K562 (cell line): ENCODE measurements around the gene HMGXB3. TPM values are rescaled to one million over a fixed set of nuclear protein-coding genes. Genes with fewer than 3 reads are reported as not detected.

Experiments used
- ASH1L ChIP-seq: fragments of 450-650 bp; IDR thresholded peaks from 2 replicates; pipeline ENCODE4 v1.6.1; 2018; ENCODE audit warnings: borderline replicate concordance, mild to moderate bottlenecking, low read depth; ENCODE audit not compliant: partially characterized antibody
- CEBPZ ChIP-seq: fragments of 150-350 bp; IDR thresholded peaks from 2 replicates; pipeline ENCODE4 v1.6.1; 2014; ENCODE audit warnings: low read depth, mild to moderate bottlenecking, low read length, borderline replicate concordance
- DACH1 ChIP-seq: fragments of 450-650 bp; IDR thresholded peaks from 2 replicates; pipeline ENCODE4 v1.6.1; 2018; ENCODE audit not compliant: partially characterized antibody
- ETV6 ChIP-seq, 3 experiments: fragments of 150-350 bp in 1 of 3; sonication (generic) in 1 of 3; formaldehyde crosslinking in 1 of 3; IDR thresholded peaks; 2 replicates each; pipeline versions ENCODE4 v1.6.1 to v1.8.0; 2014 to 2022; ENCODE audit warnings: borderline replicate concordance in 2 of 3, low read depth in 2 of 3, antibody characterized with exemption in 1 of 3, low read length in 1 of 3, mild to moderate bottlenecking in 1 of 3, missing genetic modification reagents in 1 of 3
- FOSL1 ChIP-seq: fragments of 200-800 bp; sonication (Bioruptor generic); conservative IDR thresholded peaks from 2 replicates; pipeline ENCODE4 v1.6.1; 2016; ENCODE audit warnings: missing genetic modification characterization, missing compliant biosample characterization
- HIVEP1 ChIP-seq: fragments of 250-450 bp; sonication (Bioruptor Pico); IDR thresholded peaks from 2 replicates; pipeline ENCODE4 v1.4.0; 2020; ENCODE audit warnings: mild to moderate bottlenecking
- MBD2 ChIP-seq: sonication (generic); IDR thresholded peaks from 2 replicates; pipeline ENCODE4 v1.6.1; 2016; ENCODE audit warnings: low read depth, borderline replicate concordance
- MEF2D ChIP-seq: conservative IDR thresholded peaks from 2 replicates; pipeline ENCODE4 v1.6.1; 2016; ENCODE audit warnings: low read depth, missing genetic modification characterization, missing compliant biosample characterization
- NCOA2 ChIP-seq, 2 experiments: fragments of 450-650 bp; IDR thresholded peaks; 2 replicates each; pipeline ENCODE4 v1.6.1; 2018; ENCODE audit warnings: mild to moderate bottlenecking in 2 of 2, moderate library complexity in 1 of 2; ENCODE audit not compliant: partially characterized antibody in 2 of 2
- NELFE ChIP-seq: IDR thresholded peaks from 2 replicates; pipeline ENCODE4 v1.6.1; 2011; ENCODE audit warnings: mild to moderate bottlenecking; ENCODE audit not compliant: insufficient read depth, insufficient read length
- PHB2 ChIP-seq: fragments of 450-650 bp; IDR thresholded peaks from 2 replicates; pipeline ENCODE4 v1.6.1; 2017; ENCODE audit warnings: low read depth
- PURB ChIP-seq: sonication (generic); formaldehyde crosslinking; IDR thresholded peaks from 2 replicates; pipeline ENCODE4 v1.9.0; 2021; ENCODE audit warnings: low read depth, mild to moderate bottlenecking, missing genetic modification reagents
- ZKSCAN3 ChIP-seq: fragments of 250-450 bp; sonication (Bioruptor Pico); IDR thresholded peaks from 2 replicates; pipeline ENCODE4 v1.4.0; 2020
- ZNF124 ChIP-seq: sonication (generic); formaldehyde crosslinking; IDR thresholded peaks from 2 replicates; pipeline ENCODE4 v1.8.1; 2022; ENCODE audit warnings: missing genetic modification reagents
- ZNF274 ChIP-seq: IDR thresholded peaks from 2 replicates; pipeline ENCODE4 v1.6.1; 2011; ENCODE audit warnings: low read depth, mild to moderate bottlenecking, low read length, moderate library complexity, borderline replicate concordance
- ZNF766 ChIP-seq: fragments of 200-800 bp; sonication (Bioruptor generic); conservative IDR thresholded peaks from 2 replicates; pipeline ENCODE4 v1.6.1; 2016; ENCODE audit warnings: missing genetic modification characterization, missing compliant biosample characterization
- polyA plus RNA-seq, 8 experiments: library from polyadenylated mRNA; depleted of rRNA in 4 of 8; stranded (reverse) in 5 of 8; unstranded in 3 of 8; fragments of >200 nt; fragmentation: Nextera tagmentation in 2 of 8; fragmentation: Illumina TruSeq in 1 of 8; extraction: Ambion mirVana in 2 of 8; extraction: Trizol in 1 of 8; gene quantifications; 2 replicates each; pipeline versions ENCODE4 v1.2.1 to v1.2.3, GENCODE V29; 2011 to 2014; ENCODE audit warnings: inconsistent platforms in 1 of 8, missing spikeins in 1 of 8
- total RNA-seq, 7 experiments: library from RNA; depleted of rRNA in 6 of 7; stranded (reverse); fragments of >200 nt in 6 of 7; fragmentation: Illumina TruSeq in 2 of 7; extraction: Trizol in 2 of 7; gene quantifications; 2 replicates each; pipeline versions ENCODE4 v1.2.1 to v1.2.3, GENCODE V29; 2011 to 2021; ENCODE audit warnings: low replicate concordance in 1 of 7
- TF ChIP-seq, protein P1 (sequence below): fragments of 450-650 bp; IDR thresholded peaks from 2 replicates; pipeline ENCODE4 v1.6.1; 2016; ENCODE audit warnings: missing biosample characterization, missing genetic modification characterization
- TF ChIP-seq, protein P2 (sequence below): sonication (generic); formaldehyde crosslinking; IDR thresholded peaks from 2 replicates; pipeline ENCODE4 v1.8.1; 2023; ENCODE audit warnings: mild to moderate bottlenecking, missing genetic modification reagents

HMGXB3 gene
- total and polyA plus RNA-seq, 9 of the 15 experiments (the other 6 are each of a cell fraction or from before 2014, with no cell fraction given): 1.8 to 44.1 (median 32.2) TPM

- TF ChIP-seq ETV6 (IDR thresholded peaks at IDR 0.05; ENCODE audit: borderline replicate concordance in 1 of 2, low read depth in 2 of 2, low read length in 1 of 2) (no peak), ETV6 (CRISPR knock-in tag; IDR thresholded peaks at IDR 0.05; ENCODE audit: borderline replicate concordance) (no peak), MEF2D (no peak), PHB2 (no peak), HIVEP1 (CRISPR knock-in tag) (no peak), ZNF274 (no peak), ZNF766 (no peak), ZKSCAN3 (CRISPR knock-in tag) (no peak), ZNF124 (no peak), PURB (no peak), CEBPZ (0 out of 2 replicates have a peak, but pooled peaks have one; percentile 35), FOSL1 (tag) (no peak), NELFE (no peak), DACH1 (no peak), MBD2 (peak; percentile 95), ASH1L (peak; percentile 93), NCOA2 (IDR thresholded peaks at IDR 0.05; ENCODE audit: partially characterized antibody in 2 of 2) (no peak)
- TF ChIP-seq, protein P1, sequence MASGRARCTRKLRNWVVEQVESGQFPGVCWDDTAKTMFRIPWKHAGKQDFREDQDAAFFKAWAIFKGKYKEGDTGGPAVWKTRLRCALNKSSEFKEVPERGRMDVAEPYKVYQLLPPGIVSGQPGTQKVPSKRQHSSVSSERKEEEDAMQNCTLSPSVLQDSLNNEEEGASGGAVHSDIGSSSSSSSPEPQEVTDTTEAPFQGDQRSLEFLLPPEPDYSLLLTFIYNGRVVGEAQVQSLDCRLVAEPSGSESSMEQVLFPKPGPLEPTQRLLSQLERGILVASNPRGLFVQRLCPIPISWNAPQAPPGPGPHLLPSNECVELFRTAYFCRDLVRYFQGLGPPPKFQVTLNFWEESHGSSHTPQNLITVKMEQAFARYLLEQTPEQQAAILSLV: no peak
- TF ChIP-seq, protein P2, sequence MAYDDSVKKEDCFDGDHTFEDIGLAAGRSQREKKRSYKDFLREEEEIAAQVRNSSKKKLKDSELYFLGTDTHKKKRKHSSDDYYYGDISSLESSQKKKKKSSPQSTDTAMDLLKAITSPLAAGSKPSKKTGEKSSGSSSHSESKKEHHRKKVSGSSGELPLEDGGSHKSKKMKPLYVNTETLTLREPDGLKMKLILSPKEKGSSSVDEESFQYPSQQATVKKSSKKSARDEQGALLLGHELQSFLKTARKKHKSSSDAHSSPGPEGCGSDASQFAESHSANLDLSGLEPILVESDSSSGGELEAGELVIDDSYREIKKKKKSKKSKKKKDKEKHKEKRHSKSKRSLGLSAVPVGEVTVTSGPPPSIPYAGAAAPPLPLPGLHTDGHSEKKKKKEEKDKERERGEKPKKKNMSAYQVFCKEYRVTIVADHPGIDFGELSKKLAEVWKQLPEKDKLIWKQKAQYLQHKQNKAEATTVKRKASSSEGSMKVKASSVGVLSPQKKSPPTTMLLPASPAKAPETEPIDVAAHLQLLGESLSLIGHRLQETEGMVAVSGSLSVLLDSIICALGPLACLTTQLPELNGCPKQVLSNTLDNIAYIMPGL (CRISPR knock-in tag): no peak
Observed at GRCh38 chr5:149960272-149961185, 40.0 kb upstream of the HMGXB3 start, which contains the start of gene SLC26A2 (continued).
